ENCODE results near the gene DNAJC1.

Gene DNAJC1

GRCh38 chr10:21919117-21919516 is 84.4 kb downstream of the DNAJC1 start:
- Histone ChIP-seq H3K4me3 (ENCODE audit: low read depth, low read length) (no peak overlapping the region), H3K36me3 (ENCODE audit: control insufficient read depth in 2 of 2, insufficient read depth in 1 of 2, low read length in 2 of 2) (no peaks in the 10 kb centered on the region), H3K27ac (ENCODE audit: extremely low read depth, low read depth, low read length) (no peak overlapping the region), H3K4me1 (ENCODE audit: control insufficient read depth, insufficient read depth, low read length) (peaks cover 21% of the 10 kb centered on the region; the same call in 1 of the 2 replicates), H3K9me3 (ENCODE audit: control insufficient read depth, insufficient read depth, low read depth, low read length) (no peaks in the 10 kb centered on the region)
- ChIA-PET POLR2A (no interaction called here), CTCF (no interaction called here)
- TF ChIP-seq OSR2 (tag by site-specific recombination; IDR thresholded peaks at IDR 0.05) = peak; percentile 91
- TF ChIP-seq ZNF768 (tag by site-specific recombination; IDR thresholded peaks at IDR 0.05) = no peak
- TF ChIP-seq ZSCAN4 (tag by site-specific recombination; IDR thresholded peaks at IDR 0.05) = peak; percentile 28; the same call in 1 of the 2 replicates
- no peak for TF ChIP-seq ZNF747 (tag by site-specific recombination; IDR thresholded peaks at IDR 0.05)
- no peak for TF ChIP-seq ZNF785 (tag by site-specific recombination; IDR thresholded peaks at IDR 0.05)
- peak; percentile 17; the same call in 1 of the 2 replicates for TF ChIP-seq PATZ1 (tag by site-specific recombination; IDR thresholded peaks at IDR 0.05)
- TF ChIP-seq ZNF362 (tag by site-specific recombination; IDR thresholded peaks at IDR 0.05) = peak; percentile 89
- TF ChIP-seq ZNF660 (tag by site-specific recombination; IDR thresholded peaks at IDR 0.05) = peak; percentile 99
- TF ChIP-seq TCF7L2 (IDR thresholded peaks at IDR 0.05; ENCODE audit: borderline replicate concordance, low read depth, low read length) = peak; percentile 84
- peak; percentile 88 for TF ChIP-seq ZEB2 (tag by site-specific recombination; IDR thresholded peaks at IDR 0.05)
- TF ChIP-seq GLI2 (tag by site-specific recombination; IDR thresholded peaks at IDR 0.05; ENCODE audit: borderline replicate concordance, low read depth) = peak; percentile 87
- peak; percentile 57; the same call in 1 of the 2 replicates for TF ChIP-seq ZNF692 (tag by site-specific recombination; IDR thresholded peaks at IDR 0.05)
- no peak for TF ChIP-seq ZNF670 (tag by site-specific recombination; IDR thresholded peaks at IDR 0.05; ENCODE audit: low read depth)
- peak; percentile 71 for TF ChIP-seq ZSCAN23 (tag by site-specific recombination; IDR thresholded peaks at IDR 0.05)
- peak; percentile 79 for TF ChIP-seq ZNF18 (tag by site-specific recombination; IDR thresholded peaks at IDR 0.05)
- TF ChIP-seq ZNF10 (tag by site-specific recombination; IDR thresholded peaks at IDR 0.05) = peak; percentile 89
- TF ChIP-seq ZNF830 (tag by site-specific recombination; IDR thresholded peaks at IDR 0.05; ENCODE audit: low read depth) = no peak
- no peak for TF ChIP-seq ZNF155 (tag by site-specific recombination; IDR thresholded peaks at IDR 0.05)
- TF ChIP-seq PRDM6 (tag by site-specific recombination; IDR thresholded peaks at IDR 0.05) = peak; percentile 96
- TF ChIP-seq ZNF843 (tag by site-specific recombination; IDR thresholded peaks at IDR 0.05) = peak; percentile 97
- no peak for TF ChIP-seq ZNF23 (tag by site-specific recombination; IDR thresholded peaks at IDR 0.05; ENCODE audit: borderline replicate concordance)
- TF ChIP-seq ATF2 (tag by site-specific recombination; IDR thresholded peaks at IDR 0.05; ENCODE audit: low read depth) = peak; percentile 91
- TF ChIP-seq ZNF645 (tag by site-specific recombination; IDR thresholded peaks at IDR 0.05) = no peak
- 0 out of 2 replicates have a peak, but pooled peaks have one; percentile 55 for TF ChIP-seq ZNF639 (tag by site-specific recombination; IDR thresholded peaks at IDR 0.05)
- TF ChIP-seq ZNF112 (tag by site-specific recombination; IDR thresholded peaks at IDR 0.05) = no peak
